SIG-M5 treated with dmso at 0.1 percent for 504 hours (cell line): Measurements from ENCODE around the gene DNAJC4.

Experiments
- DNase-seq: peaks from one replicate; lab custom pipeline; 2025; ENCODE audit not compliant: unreplicated experiment; lab: John Stamatoyannopoulos, UW

Gene DNAJC4

DNA sequence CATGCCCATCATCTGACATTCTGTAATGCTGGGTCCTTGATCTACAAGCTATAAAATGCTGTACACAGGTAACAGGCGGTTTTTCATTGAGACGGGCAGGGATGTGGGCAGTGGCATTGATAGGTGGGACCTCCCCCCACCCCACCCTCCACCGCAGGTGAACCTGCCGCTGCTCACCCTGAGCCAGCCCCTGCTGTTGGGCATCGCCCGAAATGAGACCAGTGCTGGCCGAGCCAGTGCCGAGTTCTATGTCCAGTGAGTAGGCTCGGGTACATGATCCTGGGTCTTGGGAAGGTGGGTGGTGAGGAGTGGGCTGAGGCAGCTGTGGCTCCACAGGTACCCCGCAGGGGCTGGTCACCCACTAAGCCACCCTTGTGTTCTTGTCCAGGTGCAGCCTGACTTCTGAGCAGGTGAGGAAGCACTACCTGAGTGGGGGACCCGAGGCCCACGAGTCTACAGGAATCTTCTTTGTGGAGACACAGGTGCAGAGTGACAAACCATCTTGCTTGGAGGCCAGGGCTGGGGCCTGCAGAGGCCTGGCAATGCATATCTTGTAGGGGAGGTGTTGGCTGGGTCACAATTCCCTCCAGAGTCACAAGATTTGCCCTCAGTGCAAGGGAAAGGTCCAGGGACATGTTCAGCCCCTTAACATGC is 1.1 kb upstream of the DNAJC4 start:
- no peak for DNase-seq

DNA sequence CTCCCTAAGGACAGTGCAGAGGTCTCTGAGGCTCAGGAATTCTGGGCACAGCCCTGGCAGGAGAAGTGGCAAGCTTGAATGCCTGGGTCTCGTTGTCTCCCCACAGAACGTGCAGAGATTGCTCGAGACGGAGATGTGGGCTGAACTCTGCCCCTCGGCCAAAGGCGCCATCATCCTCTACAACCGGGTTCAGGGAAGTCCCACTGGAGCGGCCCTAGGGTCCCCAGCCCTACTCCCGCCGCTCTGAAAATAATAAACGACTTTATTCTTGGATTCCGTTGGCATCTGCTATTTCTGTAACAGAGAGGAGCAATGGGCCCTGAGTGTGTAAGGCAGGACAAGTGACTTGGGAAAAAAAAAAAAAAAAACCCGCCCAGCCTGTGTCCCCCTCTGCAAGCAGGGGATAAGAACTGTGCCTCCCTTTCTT is 591 bp upstream of the DNAJC4 start:
- DNase-seq: no peak

GRCh38 chr11:64230985-64231365 is 627 bp downstream of the DNAJC4 start:
- peak; percentile 55 for DNase-seq

DNA sequence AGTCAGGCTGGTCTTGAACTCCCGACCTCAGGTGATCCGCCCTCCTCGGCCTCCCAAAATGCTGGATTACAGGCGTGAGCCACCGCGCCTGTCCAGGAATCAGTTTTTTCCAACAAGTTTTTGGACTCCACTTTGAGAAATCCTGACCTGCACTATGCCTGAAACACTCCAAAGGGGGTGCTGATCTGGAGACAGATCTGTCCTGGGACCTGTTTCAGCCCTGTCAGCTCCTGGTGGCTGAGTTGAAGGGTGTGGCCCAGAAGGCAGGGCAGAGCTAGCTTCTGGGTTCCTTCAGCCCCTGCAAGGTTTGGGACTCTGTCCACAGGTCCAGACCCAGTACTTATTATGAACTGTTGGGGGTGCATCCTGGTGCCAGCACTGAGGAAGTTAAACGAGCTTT is 1.2 kb downstream of the DNAJC4 start:
- DNase-seq: no peak

- DNase-seq: no peak
Observed at GRCh38 chr11:64232182-64232966, 2.0 kb downstream of the DNAJC4 start.

DNA sequence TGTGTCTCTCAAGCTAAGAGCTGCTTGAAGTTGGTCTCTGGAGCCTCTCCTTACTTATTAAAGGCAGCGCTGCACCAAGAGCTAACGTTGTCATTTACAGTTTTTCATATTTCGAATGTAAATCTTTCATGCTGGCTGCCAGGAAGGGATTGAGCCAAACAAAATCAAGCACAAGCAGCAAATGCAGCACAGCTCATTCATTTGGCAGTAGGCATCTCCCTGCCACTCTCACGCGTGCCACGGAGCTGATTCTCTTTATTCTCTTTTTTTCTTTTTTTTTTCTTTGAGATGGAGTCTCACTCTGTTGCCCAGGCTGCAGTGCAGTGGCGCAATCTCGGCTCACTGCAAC is 2.6 kb downstream of the DNAJC4 start:
- DNase-seq: no peak

DNA sequence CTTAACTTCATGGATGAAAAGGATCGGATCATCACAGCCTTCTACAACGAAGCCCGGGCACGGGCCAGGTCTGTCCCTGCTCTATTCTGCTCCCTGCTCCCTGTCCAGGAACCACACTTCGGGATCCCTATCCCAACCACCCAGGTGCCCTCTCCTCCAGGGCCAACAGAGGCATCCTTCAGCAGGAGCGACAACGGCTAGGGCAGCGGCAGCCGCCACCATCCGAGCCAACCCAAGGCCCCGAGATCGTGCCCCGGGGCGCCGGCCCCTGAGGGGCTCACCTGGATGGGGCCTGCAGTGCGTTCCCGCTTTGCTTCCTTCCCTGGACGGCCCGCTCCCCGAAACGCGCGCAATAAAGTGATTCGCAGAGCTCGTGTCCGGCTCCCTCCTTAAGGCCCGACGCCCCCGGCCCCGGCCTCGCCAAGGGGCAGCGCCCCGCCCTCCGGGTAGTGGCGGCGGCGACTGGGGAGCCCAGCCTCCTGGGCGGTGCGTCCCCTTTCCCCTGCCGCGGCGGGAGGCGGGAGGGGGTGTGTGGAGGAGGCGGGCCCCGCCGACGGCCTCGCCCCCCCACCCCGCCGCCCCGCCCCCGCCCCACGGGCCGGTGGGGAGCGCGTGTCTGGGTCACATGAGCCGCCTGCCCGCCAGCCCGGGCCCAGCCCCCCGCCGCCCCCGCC is 3.7 kb downstream of the DNAJC4 start, which contains the start of gene VEGFB:
TSS of gene VEGFB (plus strand) at position 672 of the 674 bp plus-strand sequence. CDS start 250 bp downstream, outside the sequence.
- peak; percentile 19 for DNase-seq

GRCh38 chr11:64234647-64235379 is 4.5 kb downstream of the DNAJC4 start:
- DNase-seq: no peak

DNA sequence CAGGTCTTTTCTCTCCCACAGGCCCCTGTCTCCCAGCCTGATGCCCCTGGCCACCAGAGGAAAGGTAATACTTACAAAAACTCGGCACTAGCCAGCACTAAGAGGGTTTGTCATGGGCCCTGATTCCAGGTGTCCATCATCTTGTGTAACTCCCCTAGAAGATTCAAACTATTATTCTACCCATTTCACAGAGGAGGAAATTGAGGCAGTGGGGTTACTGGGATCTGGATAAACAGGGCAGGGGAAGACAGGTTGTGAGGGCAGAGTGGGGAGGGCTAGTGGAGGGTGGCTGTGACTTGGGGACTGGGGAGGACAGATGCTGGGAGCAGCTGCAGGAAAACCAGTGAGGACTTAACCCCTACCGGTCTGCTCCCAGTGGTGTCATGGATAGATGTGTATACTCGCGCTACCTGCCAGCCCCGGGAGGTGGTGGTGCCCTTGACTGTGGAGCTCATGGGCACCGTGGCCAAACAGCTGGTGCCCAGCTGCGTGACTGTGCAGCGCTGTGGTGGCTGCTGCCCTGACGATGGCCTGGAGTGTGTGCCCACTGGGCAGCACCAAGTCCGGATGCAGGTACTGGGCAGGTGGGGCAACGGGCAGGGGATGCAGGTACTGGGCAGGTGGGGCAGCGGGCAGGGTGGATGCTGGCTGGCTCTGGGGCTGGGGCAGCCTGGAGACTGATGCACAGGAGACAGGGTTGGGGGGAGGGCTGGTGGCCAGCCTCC is 5.3 kb downstream of the DNAJC4 start:
- DNase-seq: no peak

DNA sequence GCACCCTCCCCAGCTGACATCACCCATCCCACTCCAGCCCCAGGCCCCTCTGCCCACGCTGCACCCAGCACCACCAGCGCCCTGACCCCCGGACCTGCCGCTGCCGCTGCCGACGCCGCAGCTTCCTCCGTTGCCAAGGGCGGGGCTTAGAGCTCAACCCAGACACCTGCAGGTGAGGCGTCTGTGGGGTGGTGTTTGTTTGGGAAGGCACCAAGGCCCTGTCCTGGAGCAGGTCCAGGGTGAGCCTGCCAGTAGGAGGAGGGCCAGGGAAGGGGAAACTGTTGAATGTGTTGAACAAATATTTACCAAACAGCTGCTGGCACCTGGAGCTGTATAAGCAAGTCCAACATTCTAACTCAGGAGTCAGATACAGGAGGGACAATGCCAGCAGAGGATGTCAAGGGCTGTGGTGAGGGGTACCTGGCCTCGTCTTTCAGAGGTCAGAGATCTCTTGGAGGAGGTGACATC is 7.2 kb downstream of the DNAJC4 start:
- DNase-seq: peak; percentile 26

DNA sequence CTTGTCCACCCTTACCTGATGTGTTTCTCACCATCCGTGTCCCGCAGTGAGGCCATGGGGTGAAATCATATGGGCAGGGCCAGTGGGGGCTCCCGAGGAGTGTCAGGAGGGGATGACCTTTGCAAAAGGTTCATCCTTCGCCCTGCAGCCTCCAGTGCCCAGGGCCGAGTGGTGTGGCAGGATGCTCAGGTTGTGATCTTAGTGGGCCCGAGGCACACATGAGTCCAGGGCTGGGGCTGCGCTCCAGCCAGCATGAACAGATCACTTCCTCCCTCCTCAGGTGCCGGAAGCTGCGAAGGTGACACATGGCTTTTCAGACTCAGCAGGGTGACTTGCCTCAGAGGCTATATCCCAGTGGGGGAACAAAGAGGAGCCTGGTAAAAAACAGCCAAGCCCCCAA is 7.7 kb downstream of the DNAJC4 start:
- no peak for DNase-seq

GRCh38 chr11:64238999-64239398 is 8.7 kb downstream of the DNAJC4 start:
- peak; percentile 77 for DNase-seq

DNA sequence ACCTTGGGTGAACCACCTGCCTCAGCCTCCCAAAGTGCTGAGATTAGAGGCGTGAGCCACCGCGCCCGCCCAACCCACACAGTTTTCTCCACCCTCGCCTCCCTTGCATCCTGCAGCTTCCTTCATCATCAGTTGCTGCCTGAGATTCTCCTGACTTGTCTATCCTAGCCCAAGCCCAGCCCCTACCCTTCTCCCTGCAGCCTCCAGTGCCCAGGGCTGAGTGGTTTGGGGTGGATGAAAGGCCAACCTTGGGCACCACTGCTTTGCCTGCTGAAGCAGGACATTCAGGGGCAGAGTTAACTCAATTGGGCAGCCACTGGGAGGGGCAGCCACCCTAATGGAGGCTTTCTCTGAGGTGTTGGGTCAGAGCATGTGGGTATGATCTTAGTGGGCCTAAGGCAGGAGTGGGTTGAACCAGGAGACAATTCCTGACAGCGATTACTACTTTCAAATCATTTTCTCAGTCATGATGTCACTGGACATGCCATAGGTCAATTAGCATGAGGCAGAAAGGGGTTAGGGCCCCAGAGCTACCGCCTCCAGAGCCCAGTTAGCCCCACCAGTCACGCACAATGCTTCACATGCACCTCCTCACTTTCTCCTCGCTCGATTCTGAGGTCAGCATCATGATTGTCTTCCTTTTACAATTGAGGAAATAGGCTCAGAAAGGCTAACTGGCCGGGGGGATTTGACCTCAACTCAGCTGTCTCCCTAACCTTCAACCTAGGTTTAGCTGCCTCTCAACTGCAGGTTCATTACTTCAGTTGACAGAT is 9.5 kb downstream of the DNAJC4 start:
- peak; percentile 71 for DNase-seq

- DNase-seq: peak; percentile 88
Observed at GRCh38 chr11:64240435-64241240, 10.3 kb downstream of the DNAJC4 start, which contains the start of gene FKBP2. FKBP2 (plus strand) TSS chr11:64241095; CDS start chr11:64242388, 1,293 bp downstream.

GRCh38 chr11:64241241-64241490 is 10.8 kb downstream of the DNAJC4 start:
- no peak for DNase-seq

- peak; percentile 97 for DNase-seq
Observed at GRCh38 chr11:64241491-64242374, 11.4 kb downstream of the DNAJC4 start.

- DNase-seq: no peak
Observed at GRCh38 chr11:64243236-64243854, 13.0 kb downstream of the DNAJC4 start.

DNA sequence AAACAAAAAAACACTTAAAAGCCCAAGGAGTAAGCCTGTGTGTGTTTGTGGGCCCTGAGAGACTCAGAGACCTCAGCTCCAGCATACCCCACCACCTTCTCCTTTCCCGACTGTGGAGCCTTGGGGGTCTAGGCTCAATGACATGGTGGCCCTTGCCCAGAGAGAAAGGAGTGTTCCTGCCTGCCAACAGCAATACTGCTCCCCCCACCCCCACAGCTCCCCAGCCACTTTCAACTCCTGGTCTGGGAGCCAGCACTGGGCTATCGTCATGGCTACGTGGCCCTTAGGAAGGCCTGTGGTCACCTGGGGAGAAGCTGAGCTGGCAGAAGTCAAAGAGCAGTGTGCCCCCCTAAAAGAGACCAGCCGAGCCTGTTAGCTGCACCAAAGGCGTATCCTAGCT is 13.8 kb downstream of the DNAJC4 start:
- no peak for DNase-seq
